Heart right ventricle (tissue), 16 donors: ENCODE data around the gene BCOR. TPM values are rescaled to one million over a fixed set of nuclear protein-coding genes. Genes with fewer than 3 reads are reported as not detected.

Source experiments
- ATAC-seq, 8 donors: fragments of 200-7000 bp; cut with Tn5 transposase; one replicate each; pipeline ENCODE4 v1.9.1; 2020; ENCODE audit warnings: mild to moderate bottlenecking in 8 of 8, moderate library complexity in 8 of 8, moderate number of reproducible peaks in 1 of 8
- DNase-seq, 2 donors: peaks; one replicate each; pipeline ENCODE4 v3.0.0-alpha.2; 2020
- H3K27ac ChIP-seq, 10 donors: fragments of 200-600 bp; sonication (generic) in 2 of 10; one replicate each; pipeline versions ENCODE4 v1.5.0 to v1.8.0; 2020 to 2022; ENCODE audit warnings: mild to moderate bottlenecking in 3 of 10
- H3K27me3 ChIP-seq, 7 donors: fragments of 200-600 bp; one replicate each; pipeline ENCODE4 v1.8.0; 2021 to 2022; ENCODE audit warnings: mild to moderate bottlenecking in 2 of 7
- H3K36me3 ChIP-seq, 9 donors: fragments of 200-600 bp; sonication (generic) in 1 of 9; one replicate each; pipeline versions ENCODE4 v1.5.0 to v1.8.0; 2020 to 2022; ENCODE audit warnings: mild to moderate bottlenecking in 2 of 9
- H3K4me1 ChIP-seq, 9 donors: fragments of 200-600 bp; sonication (generic) in 1 of 9; one replicate each; pipeline versions ENCODE4 v1.5.0 to v1.8.0; 2020 to 2022; ENCODE audit warnings: mild to moderate bottlenecking in 4 of 9
- H3K4me3 ChIP-seq, 10 donors: fragments of 200-600 bp; sonication (generic) in 2 of 10; one replicate each; pipeline versions ENCODE4 v1.5.0 to v1.8.0; 2020 to 2022; ENCODE audit warnings: mild to moderate bottlenecking in 7 of 10, moderate library complexity in 2 of 10
- H3K9me3 ChIP-seq, 11 donors: fragments of 200-600 bp in 10 of 11; sonication (generic) in 2 of 11; one replicate each; pipeline versions ENCODE4 v1.5.0 to v1.8.0; 2013 to 2022; ENCODE audit warnings: mild to moderate bottlenecking in 2 of 11, control low read depth in 1 of 11, moderate library complexity in 1 of 11
- CTCF ChIP-seq, 9 donors: fragments of 200-600 bp; sonication (generic) in 2 of 9; IDR thresholded peaks; one replicate each; pipeline versions ENCODE4 v1.5.0 to v1.8.0; 2021 to 2022; ENCODE audit warnings: antibody characterized with exemption in 9 of 9, mild to moderate bottlenecking in 5 of 9, moderate library complexity in 1 of 9
- WGBS, 2 donors: extraction: QIAGEN DNeasy Blood & Tissue Kit; methylation state at CpG; one replicate each; pipeline ENCODE4 v1.1.7; 2013; ENCODE audit warnings: inconsistent platforms in 1 of 2; 5-methylcytosine and 5-hydroxymethylcytosine counted together
- intact Hi-C, 10 donors: fragments of 100-400 bp; cut with DNase I; formaldehyde crosslinking; loops; one replicate each; pipeline versions ENCODE4 v1.11.1 to v1.14.2; 2022
- polyA plus RNA-seq, 2 donors: library from polyadenylated mRNA; stranded (reverse); fragments of 200-250 nt; gene quantifications; one replicate each; pipeline ENCODE4 v1.2.3, GENCODE V29; 2013
- total RNA-seq, 10 donors: library from RNA; stranded (reverse); fragmentation: NEBNext Ultra II Directional in 3 of 10; extraction: Animal tissue kit (Norgen Biotek cat#: 25700) in 3 of 10; gene quantifications; one replicate each; pipeline versions ENCODE4 v1.2.1 to v1.2.4, GENCODE V29; 2021 to 2023
- donor health status: Arrhythmogenic right ventricular cardiomyopathy.
- donor health status: ischemic (EF 13 %, LVEDD 7.1; RV severe dilation, severe dysfunction).
- donor health status: healthy with polysubstance abuse.
- donor health status: DM: no; HTN: yes; CAD: no.
- donor health status: DM: no; HTN: no; CAD: no.
- donor health status: ischemic (EF 25% LVEDD 6.9; RV normal size, moderate dysfunction).
- donor health status: ischemic (EF 25% LVEDD 5.7; RV mildly dilated, moderate dysfunction).
- donor health status: healthy.
- donor health status: DM: yes; HTN: yes; CAD: no.
- donor health status: Ischemic cardiomyopathy.
- donor health status: ischemic (EF 35%, LVEDD 5.7; RV mildly dilated, moderate dysfunction).
- donor health status: nonischemic (EF 11% LVEDD 7.7; RV severe dilation, severe dysfunction).
- donor health status: DM: yes; HTN: yes; CAD: no.
- donor health status: PGD.
- donor health status: ischemic (EF 29% LVEDD 5.4; RV normal size, mild dysfunction).
- donor health status: nonischemic (EF 23%, LVEDD 6.1; RV moderate dilation, normal function).

BCOR gene
- total and polyA plus RNA-seq, 12 donors: 9.1 to 27.2 (median 19.2) TPM

- Histone ChIP-seq H3K4me1 (peaks cover 0 to 49% (median 21%) of the 10 kb centered on the region in 9 donors), H3K27ac (peak overlapping the region; percentile 58 to 94 (median 92)), H3K4me3 (peak overlapping the region; percentile 70 to 88 (median 82)), H3K36me3 (no peaks in the 10 kb centered on the region), H3K27me3 (peaks cover 0 to 100% (median 0%) of the 10 kb centered on the region in 7 donors), H3K9me3 (no peaks in the 10 kb centered on the region)
- peak in 1 of 8 donors; percentile 6 for ATAC-seq
- peak in 1 of 9 donors; percentile 1 for TF ChIP-seq CTCF (IDR thresholded peaks at IDR 0.05)
- 0% methylated on average over 41 to 79 of the region's 80 CpGs for WGBS, 2 donors
- DNase-seq: peak in 1 of 2 donors; percentile 25
- intact Hi-C loops: loop anchor here in 6 of 10 donors (5.0 to 10.0 kb wide), 11 partner anchors 57 to 621 kb away; no protein-coding TSS in a partner anchor
These were observed 2.0 kb downstream of the BCOR start for GRCh38 chrX:40095583-40096394.

- H3K27me3 ChIP-seq: peaks cover 0 to 100% (median 0%) of the 10 kb centered on the region in 7 donors
- ATAC-seq (no peak), DNase-seq (no peak)
- H3K4me1 ChIP-seq: peaks cover 0 to 49% (median 26%) of the 10 kb centered on the region in 9 donors
- H3K9me3 ChIP-seq: no peaks in the 10 kb centered on the region
- WGBS, 2 donors: 1% methylated on average over 22 to 32 of the region's 33 CpGs
- no peaks in the 10 kb centered on the region for H3K36me3 ChIP-seq
- peak in 1 of 9 donors; percentile 3 for TF ChIP-seq CTCF (IDR thresholded peaks at IDR 0.05)
- peak overlapping the region; percentile 22 to 94 (median 88) for H3K27ac ChIP-seq
- peak overlapping the region; percentile 70 to 88 (median 82) for H3K4me3 ChIP-seq
- intact Hi-C loops: loop anchor here in 6 of 10 donors (5.0 to 10.0 kb wide), 11 partner anchors 57 to 620 kb away; no protein-coding TSS in a partner anchor
These were observed 2.7 kb downstream of the BCOR start for GRCh38 chrX:40094900-40095582.

GRCh38 chrX:40094041-40094899 is 3.5 kb downstream of the BCOR start:
- H3K9me3 ChIP-seq: no peaks in the 10 kb centered on the region
- DNase-seq (peak; percentile 53 to 66), ATAC-seq (peak in 6 of 8 donors; percentile 21 to 65 (median 42))
- H3K36me3 ChIP-seq: no peaks in the 10 kb centered on the region
- peaks cover 0 to 49% (median 20%) of the 10 kb centered on the region in 9 donors for H3K4me1 ChIP-seq
- H3K27me3 ChIP-seq: peaks cover 0 to 100% (median 0%) of the 10 kb centered on the region in 7 donors
- WGBS, 2 donors: 1 to 2% methylated on average over 51 to 69 of the region's 76 CpGs
- H3K4me3 ChIP-seq: peak overlapping the region; percentile 70 to 88 (median 82)
- no peak for TF ChIP-seq CTCF (IDR thresholded peaks at IDR 0.05)
- H3K27ac ChIP-seq: peak overlapping the region; percentile 22 to 94 (median 88)
- intact Hi-C loops: loop anchor here in 6 of 10 donors (5.0 to 10.0 kb wide), 7 partner anchors 79 to 619 kb away; no protein-coding TSS in a partner anchor
